Activated naive CD8-positive, alpha-beta T cell treated with anti-CD3 and anti-CD28 coated beads, Interleukin-2, amount 10 ng/mL, durations not matched to agents 7 days and 5 days (primary cell): ENCODE measurements around the gene PCED1B. TPM values are rescaled to one million over a fixed set of nuclear protein-coding genes. Genes with fewer than 3 reads are reported as not detected.

ENCODE experiments used
- ATAC-seq: fragments of 150-1000 bp; cut with Tn5 transposase; one replicate; pipeline ENCODE4 v1.10.0; 2021; ENCODE audit warnings: low read depth, moderate library complexity
- POLR2A ChIA-PET: fragments of 350-600 bp; sonication (Branson Sonifier 250); formaldehyde crosslinking; loops from one replicate; lab custom pipeline; 2021; ENCODE audit warnings: antibody characterized with exemption; lab: Charles Lee
- DNase-seq: peaks from one replicate; pipeline ENCODE4 v3.0.0; 2021
- H3K27ac Mint-ChIP-seq: one replicate; pipeline ENCODE4 v1.8.0; 2022; ENCODE audit warnings: mild to moderate bottlenecking, mixed read lengths
- H3K27me3 Mint-ChIP-seq: one replicate; pipeline ENCODE4 v1.8.0; 2022; ENCODE audit warnings: mild to moderate bottlenecking, moderate library complexity, mixed read lengths
- H3K36me3 Mint-ChIP-seq: one replicate; pipeline ENCODE4 v1.8.0; 2021; ENCODE audit warnings: mild to moderate bottlenecking, mixed read lengths
- H3K4me1 Mint-ChIP-seq: one replicate; pipeline ENCODE4 v1.8.0; 2021; ENCODE audit warnings: mixed read lengths
- H3K4me3 Mint-ChIP-seq: one replicate; pipeline ENCODE4 v1.8.0; 2022; ENCODE audit warnings: mild to moderate bottlenecking, moderate library complexity, mixed read lengths
- H3K9me3 Mint-ChIP-seq: one replicate; pipeline ENCODE4 v1.8.0; 2021; ENCODE audit warnings: mixed read lengths
- total RNA-seq, 2 experiments: library from RNA; stranded (reverse); gene quantifications; one replicate each; pipeline ENCODE4 v1.2.3, GENCODE V29; 2021

The PCED1B gene
- total RNA-seq, 2 experiments from 2014 or later: 102 to 104 TPM

- peak overlapping the region; percentile 13 for H3K27ac Mint-ChIP-seq
- H3K4me3 Mint-ChIP-seq: peak overlapping the region; percentile 37
- H3K9me3 Mint-ChIP-seq: peaks cover 9% of the 10 kb centered on the region
- no peaks in the 10 kb centered on the region for H3K27me3 Mint-ChIP-seq
- H3K36me3 Mint-ChIP-seq: peaks cover 70% of the 10 kb centered on the region
- peaks cover 47% of the 10 kb centered on the region for H3K4me1 Mint-ChIP-seq
- POLR2A ChIA-PET: interaction anchor here (1.4 kb wide), 1 partner anchor 16 kb away, joined by 3 read pairs; no protein-coding TSS in a partner anchor
- ATAC-seq (no peak), DNase-seq (no peak)
Measured at GRCh38 chr12:47235258-47236040, 156.0 kb downstream of the PCED1B start.

- ATAC-seq (no peak), DNase-seq (no peak)
- H3K9me3 Mint-ChIP-seq: peaks cover 9% of the 10 kb centered on the region
- H3K27ac Mint-ChIP-seq: peak overlapping the region; percentile 13
- H3K36me3 Mint-ChIP-seq: peaks cover 65% of the 10 kb centered on the region
- POLR2A ChIA-PET: interaction anchor here (1.4 kb wide), 1 partner anchor 17 kb away, joined by 3 read pairs; no protein-coding TSS in a partner anchor
- no peaks in the 10 kb centered on the region for H3K27me3 Mint-ChIP-seq
- peaks cover 42% of the 10 kb centered on the region for H3K4me1 Mint-ChIP-seq
- peak overlapping the region; percentile 37 for H3K4me3 Mint-ChIP-seq
Measured at GRCh38 chr12:47236109-47236714, 156.8 kb downstream of the PCED1B start.

- DNase-seq (no peak), ATAC-seq (peak; percentile 31)
- Mint-ChIP-seq H3K4me3 (peak overlapping the region; percentile 37), H3K9me3 (peaks cover 9% of the 10 kb centered on the region), H3K36me3 (peaks cover 67% of the 10 kb centered on the region), H3K27me3 (no peaks in the 10 kb centered on the region), H3K4me1 (peaks cover 40% of the 10 kb centered on the region), H3K27ac (peak overlapping the region; percentile 70)
- POLR2A ChIA-PET: interaction anchor here (0.9 kb wide), 1 partner anchor 10 kb away, joined by 3 read pairs; no protein-coding TSS in a partner anchor
Measured at GRCh38 chr12:47237751-47238211, 158.4 kb downstream of the PCED1B start.

- POLR2A ChIA-PET: interaction anchor here (0.6 to 1.5 kb wide), 2 partner anchors 10 kb away, joined by 3 read pairs; no protein-coding TSS in a partner anchor
- peaks cover 61% of the 10 kb centered on the region for H3K36me3 Mint-ChIP-seq
Measured at GRCh38 chr12:47238669-47239114, 159.3 kb downstream of the PCED1B start.

GRCh38 chr12:47242426-47242825 is 163.0 kb downstream of the PCED1B start:
- Mint-ChIP-seq H3K4me1 (peaks cover 18% of the 10 kb centered on the region), H3K27ac (peak overlapping the region; percentile 47), H3K36me3 (peaks cover 49% of the 10 kb centered on the region), H3K27me3 (no peaks in the 10 kb centered on the region), H3K9me3 (no peaks in the 10 kb centered on the region), H3K4me3 (no peak overlapping the region)
- POLR2A ChIA-PET: interaction anchor here (0.6 to 1.0 kb wide), 3 partner anchors 26 to 28 kb away, joined by 3 read pairs; no protein-coding TSS in a partner anchor
- ATAC-seq (no peak), DNase-seq (no peak)

More at GRCh38 chr12:47238669-47239114, 159.3 kb downstream of the PCED1B start:
- no peak for ATAC-seq
- no peak overlapping the region for H3K4me3 Mint-ChIP-seq
- H3K4me1 Mint-ChIP-seq: peaks cover 35% of the 10 kb centered on the region
- H3K27me3 Mint-ChIP-seq: no peaks in the 10 kb centered on the region
- no peak for DNase-seq
- peak overlapping the region; percentile 64 for H3K27ac Mint-ChIP-seq
- peaks cover 5% of the 10 kb centered on the region for H3K9me3 Mint-ChIP-seq

GRCh38 chr12:47244835-47245234 is 165.4 kb downstream of the PCED1B start:
- Mint-ChIP-seq H3K9me3 (no peaks in the 10 kb centered on the region), H3K36me3 (peaks cover 58% of the 10 kb centered on the region), H3K4me1 (peaks cover 8% of the 10 kb centered on the region), H3K27ac (no peak overlapping the region), H3K4me3 (no peak overlapping the region), H3K27me3 (no peaks in the 10 kb centered on the region)
- ATAC-seq (no peak), DNase-seq (no peak)
- POLR2A ChIA-PET: interaction anchor here (0.9 to 1.2 kb wide), 2 partner anchors 32 to 37 kb away, joined by 3 to 4 read pairs; no protein-coding TSS in a partner anchor

- H3K4me3 Mint-ChIP-seq: no peak overlapping the region
- no peak overlapping the region for H3K27ac Mint-ChIP-seq
- no peak for ATAC-seq
- H3K9me3 Mint-ChIP-seq: peaks cover 4% of the 10 kb centered on the region
- no peak for DNase-seq
- no peaks in the 10 kb centered on the region for H3K27me3 Mint-ChIP-seq
- H3K4me1 Mint-ChIP-seq: peaks cover 8% of the 10 kb centered on the region
- peaks cover 59% of the 10 kb centered on the region for H3K36me3 Mint-ChIP-seq
- POLR2A ChIA-PET: interaction anchor here (1.2 kb wide), 1 partner anchor 31 kb away, joined by 3 read pairs; no protein-coding TSS in a partner anchor
Measured at GRCh38 chr12:47245623-47246022, 166.2 kb downstream of the PCED1B start.

DNA sequence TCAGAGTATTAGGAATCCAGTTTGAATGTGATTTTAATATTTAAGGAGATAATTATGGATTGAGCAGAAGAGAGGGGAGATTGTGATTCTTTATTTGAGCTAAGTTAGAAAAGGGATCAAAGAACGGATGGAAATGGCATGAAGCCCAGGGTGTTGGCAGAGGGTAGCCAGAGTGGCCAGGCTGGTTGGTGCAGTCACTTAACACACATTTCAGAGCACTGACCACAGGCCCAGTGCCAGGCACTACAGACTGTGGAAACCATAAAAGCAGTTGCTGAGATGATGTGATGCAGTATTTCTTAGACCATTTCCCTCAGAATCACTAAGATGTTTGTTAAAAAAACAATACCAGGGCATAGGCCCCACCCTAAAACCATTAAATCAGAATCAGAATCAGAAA is 168.0 kb downstream of the PCED1B start:
- Mint-ChIP-seq H3K36me3 (peaks cover 67% of the 10 kb centered on the region), H3K4me3 (no peak overlapping the region), H3K9me3 (peaks cover 16% of the 10 kb centered on the region), H3K4me1 (peaks cover 5% of the 10 kb centered on the region), H3K27me3 (no peaks in the 10 kb centered on the region), H3K27ac (no peak overlapping the region)
- ATAC-seq: no peak
- POLR2A ChIA-PET: interaction anchor here (0.6 kb wide), 1 partner anchor 25 kb away, joined by 4 read pairs; no protein-coding TSS in a partner anchor
- no peak for DNase-seq

DNA sequence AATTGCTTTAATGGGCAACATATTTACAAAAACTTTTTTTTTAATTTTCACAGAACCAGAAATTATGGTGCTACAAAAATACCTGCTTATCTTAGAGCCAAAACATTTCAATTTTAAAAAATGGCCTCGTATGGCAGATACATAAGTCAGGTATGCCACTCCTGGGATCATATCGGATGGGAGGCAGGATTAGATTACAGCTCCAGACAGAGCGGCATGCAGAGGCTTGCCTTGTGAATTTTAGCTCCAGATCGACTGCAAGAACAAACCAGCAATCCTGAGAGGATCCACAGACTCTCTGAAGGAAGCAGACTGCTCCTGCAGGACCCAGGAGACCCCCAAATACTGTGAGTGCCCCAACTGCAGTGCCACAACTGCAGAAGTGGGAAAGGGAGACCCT is 169.7 kb downstream of the PCED1B start:
- POLR2A ChIA-PET: no interaction called here
- no peaks in the 10 kb centered on the region for H3K27me3 Mint-ChIP-seq
- peaks cover 25% of the 10 kb centered on the region for H3K9me3 Mint-ChIP-seq
- peaks cover 74% of the 10 kb centered on the region for H3K36me3 Mint-ChIP-seq
- H3K27ac Mint-ChIP-seq: no peak overlapping the region
- no peak overlapping the region for H3K4me3 Mint-ChIP-seq
- peaks cover 9% of the 10 kb centered on the region for H3K4me1 Mint-ChIP-seq
- ATAC-seq: no peak
- DNase-seq: no peak

DNA sequence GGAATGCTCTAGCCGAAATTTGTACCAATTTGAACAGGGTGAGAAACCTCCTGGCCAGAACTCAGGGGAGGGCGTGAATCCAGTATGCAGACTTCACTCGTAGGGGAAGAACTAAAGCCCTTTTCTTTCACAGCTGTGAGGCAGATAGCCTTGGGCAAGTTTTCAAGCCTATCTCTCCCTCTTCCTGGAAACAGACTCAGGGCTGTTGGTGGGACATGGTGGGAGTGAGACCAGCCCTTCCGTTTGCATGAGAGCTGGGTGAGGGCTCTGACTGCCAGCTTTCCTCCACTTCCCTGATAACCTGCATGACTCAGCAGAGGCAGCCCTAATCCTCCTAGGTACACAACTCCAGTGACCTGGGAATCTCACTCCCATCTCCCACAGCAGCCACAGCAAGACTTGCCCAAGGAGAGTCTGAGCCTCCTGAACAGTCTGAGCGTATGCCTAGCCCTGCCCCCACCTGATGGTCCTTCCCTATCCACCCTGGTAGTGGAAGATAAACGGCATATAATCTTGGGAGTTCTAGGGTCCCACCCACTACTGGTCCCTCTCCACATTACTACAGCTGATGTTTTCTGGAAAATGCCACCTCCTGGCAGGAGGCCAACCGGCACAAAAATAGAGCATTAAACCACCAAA is 170.4 kb downstream of the PCED1B start:
- Mint-ChIP-seq H3K9me3 (peaks cover 28% of the 10 kb centered on the region), H3K27ac (no peak overlapping the region), H3K36me3 (peaks cover 70% of the 10 kb centered on the region), H3K4me1 (peaks cover 11% of the 10 kb centered on the region), H3K27me3 (no peaks in the 10 kb centered on the region), H3K4me3 (no peak overlapping the region)
- ATAC-seq (no peak), DNase-seq (no peak)
- POLR2A ChIA-PET: no interaction called here

GRCh38 chr12:47251919-47252318 is 172.5 kb downstream of the PCED1B start:
- Mint-ChIP-seq H3K27me3 (no peaks in the 10 kb centered on the region), H3K4me3 (no peak overlapping the region), H3K9me3 (peaks cover 33% of the 10 kb centered on the region), H3K27ac (no peak overlapping the region), H3K36me3 (peaks cover 75% of the 10 kb centered on the region), H3K4me1 (peaks cover 11% of the 10 kb centered on the region)
- POLR2A ChIA-PET: no interaction called here
- no peak for DNase-seq
- ATAC-seq: no peak

- DNase-seq (no peak), ATAC-seq (no peak)
- Mint-ChIP-seq H3K4me3 (no peak overlapping the region), H3K27ac (no peak overlapping the region), H3K36me3 (peaks cover 24% of the 10 kb centered on the region), H3K27me3 (no peaks in the 10 kb centered on the region), H3K4me1 (peaks cover 32% of the 10 kb centered on the region), H3K9me3 (peaks cover 12% of the 10 kb centered on the region)
- POLR2A ChIA-PET: no interaction called here
Measured at GRCh38 chr12:47264951-47265350, 185.5 kb downstream of the PCED1B start.

- peaks cover 12% of the 10 kb centered on the region for H3K9me3 Mint-ChIP-seq
- peaks cover 34% of the 10 kb centered on the region for H3K4me1 Mint-ChIP-seq
- peaks cover 24% of the 10 kb centered on the region for H3K36me3 Mint-ChIP-seq
- ATAC-seq: no peak
- no peak overlapping the region for H3K27ac Mint-ChIP-seq
- H3K4me3 Mint-ChIP-seq: no peak overlapping the region
- DNase-seq: no peak
- H3K27me3 Mint-ChIP-seq: no peaks in the 10 kb centered on the region
- POLR2A ChIA-PET: no interaction called here
Measured at GRCh38 chr12:47265391-47265790, 186.0 kb downstream of the PCED1B start.
